IMR-90 (cell line): ENCODE data around the gene TEX13A. TPM values are rescaled to one million over a fixed set of nuclear protein-coding genes. Genes with fewer than 3 reads are reported as not detected.

Source experiments
- ATAC-seq: fragments of 200-7000 bp; cut with Tn5 transposase; 2 replicates; pipeline ENCODE4 v1.9.1; 2020; ENCODE audit warnings: low read depth, mild to moderate bottlenecking, moderate library complexity
- BruUV-seq: library from RNA; stranded (reverse); fragments of 400-500 nt; replicated peaks from 2 replicates; lab custom pipeline; 2021; lab: Mats Ljungman, UMichigan
- CTCF ChIA-PET: fragments of 300-600 bp; formaldehyde crosslinking; extraction: SDS; loops from one replicate; lab custom pipeline; 2021; ENCODE audit warnings: antibody characterized with exemption; lab: Yijun Ruan, JAX
- POLR2A ChIA-PET: fragments of 300-600 bp; sonication (Branson Sonifier 250); formaldehyde crosslinking; loops from one replicate; lab custom pipeline; 2022; ENCODE audit warnings: antibody characterized with exemption; ENCODE audit not compliant: unreplicated experiment; lab: Charles Lee
- DNase-seq: peaks from one replicate; pipeline ENCODE4 v3.0.0; 2013
- H2AFZ ChIP-seq: replicated peaks from 2 replicates; pipeline ENCODE3; 2013; ENCODE audit warnings: low read length, mild to moderate bottlenecking; ENCODE audit not compliant: poor library complexity
- H2AK5ac ChIP-seq: 2 replicates; pipeline ENCODE4 v1.6.1; 2013; ENCODE audit warnings: low read depth, low read length, inconsistent platforms
- H2AK9ac ChIP-seq: replicated peaks from 2 replicates; pipeline ENCODE3; 2013; ENCODE audit warnings: mild to moderate bottlenecking, low read depth, low read length, moderate library complexity; ENCODE audit not compliant: poor library complexity
- H2BK120ac ChIP-seq: 2 replicates; pipeline ENCODE4 v1.6.1; 2013; ENCODE audit warnings: low read depth, low read length, inconsistent platforms
- H2BK15ac ChIP-seq: 3 replicates; pipeline ENCODE4 v1.6.1; 2013; ENCODE audit warnings: low read depth, low read length, inconsistent platforms
- H2BK20ac ChIP-seq: 2 replicates; pipeline ENCODE4 v1.6.1; 2013; ENCODE audit warnings: low read depth, mild to moderate bottlenecking, inconsistent platforms, low read length, moderate library complexity
- H2BK5ac ChIP-seq: 2 replicates; pipeline ENCODE4 v1.6.1; 2013; ENCODE audit warnings: mild to moderate bottlenecking, low read depth, low read length, inconsistent platforms; ENCODE audit not compliant: poor library complexity, severe bottlenecking
- H3K14ac ChIP-seq: replicated peaks from 2 replicates; pipeline ENCODE4 v1.6.1; 2013; ENCODE audit warnings: low read depth, low read length, inconsistent platforms
- H3K18ac ChIP-seq: 2 replicates; pipeline ENCODE4 v1.6.1; 2013; ENCODE audit warnings: low read depth, low read length, control low read depth
- H3K23ac ChIP-seq: 2 replicates; pipeline ENCODE4 v1.6.1; 2013; ENCODE audit warnings: low read depth, low read length, inconsistent platforms
- H3K27ac ChIP-seq: 2 replicates; pipeline ENCODE4 v1.5.1; 2013; ENCODE audit warnings: mild to moderate bottlenecking, control low read depth, low read length; ENCODE audit not compliant: insufficient read depth
- H3K27me3 ChIP-seq: 2 replicates; pipeline ENCODE4 v1.6.1; 2013; ENCODE audit warnings: low read length; ENCODE audit not compliant: control insufficient read depth, insufficient read depth
- H3K36me3 ChIP-seq: 2 replicates; pipeline ENCODE4 v1.6.1; 2013; ENCODE audit warnings: low read length, mixed read lengths; ENCODE audit not compliant: control insufficient read depth, insufficient read depth
- H3K4ac ChIP-seq: 2 replicates; pipeline ENCODE4 v1.6.1; 2013; ENCODE audit warnings: low read depth, low read length, inconsistent platforms
- H3K4me1 ChIP-seq: 2 replicates; pipeline ENCODE4 v1.6.1; 2013; ENCODE audit warnings: low read length, mixed read lengths; ENCODE audit not compliant: control insufficient read depth, insufficient read depth
- H3K4me2 ChIP-seq: 2 replicates; pipeline ENCODE4 v1.6.1; 2013; ENCODE audit warnings: low read depth, mild to moderate bottlenecking, control low read depth, low read length, moderate library complexity
- H3K4me3 ChIP-seq: 2 replicates; pipeline ENCODE4 v1.5.1; 2013; ENCODE audit warnings: low read depth, mild to moderate bottlenecking, control low read depth, low read length, moderate library complexity; ENCODE audit not compliant: insufficient read depth
- H3K56ac ChIP-seq: 2 replicates; pipeline ENCODE4 v1.6.1; 2013; ENCODE audit warnings: low read length, inconsistent platforms; ENCODE audit not compliant: insufficient read depth; ENCODE audit errors: extremely low read depth
- H3K79me1 ChIP-seq, 2 experiments: 2 replicates each; pipeline ENCODE4 v1.6.1; 2013; ENCODE audit warnings: low read length in 2 of 2, inconsistent platforms in 1 of 2, low read depth in 1 of 2
- H3K9ac ChIP-seq: 2 replicates; pipeline ENCODE4 v1.6.1; 2013; ENCODE audit warnings: low read depth, low read length, control low read depth
- H3K9me1 ChIP-seq: 2 replicates; pipeline ENCODE4 v1.6.1; 2013; ENCODE audit warnings: low read length, inconsistent platforms; ENCODE audit not compliant: insufficient read depth
- H3K9me3 ChIP-seq: 2 replicates; pipeline ENCODE4 v1.6.1; 2013; ENCODE audit warnings: low read length; ENCODE audit not compliant: control insufficient read depth, insufficient read depth
- H4K20me1 ChIP-seq: 2 replicates; pipeline ENCODE4 v1.6.1; 2013; ENCODE audit warnings: low read length, inconsistent platforms; ENCODE audit not compliant: insufficient read depth
- H4K5ac ChIP-seq: 2 replicates; pipeline ENCODE4 v1.6.1; 2013; ENCODE audit warnings: mild to moderate bottlenecking, low read depth, low read length, control low read depth
- H4K8ac ChIP-seq, 2 experiments: 2 replicates each; pipeline ENCODE4 v1.6.1; 2013; ENCODE audit warnings: low read depth in 2 of 2, low read length in 2 of 2, control low read depth in 1 of 2, inconsistent platforms in 1 of 2
- H4K91ac ChIP-seq: 2 replicates; pipeline ENCODE4 v1.6.1; 2013; ENCODE audit warnings: low read depth, low read length, inconsistent platforms; ENCODE audit not compliant: insufficient read depth
- BHLHE40 ChIP-seq: fragments of 150-350 bp; IDR thresholded peaks from 2 replicates; pipeline ENCODE4 v1.6.1; 2016; ENCODE audit warnings: mild to moderate bottlenecking, low read depth, low read length
- FOS ChIP-seq: fragments of 150-350 bp; IDR thresholded peaks from 2 replicates; pipeline ENCODE4 v1.6.1; 2016; ENCODE audit warnings: low read depth, low read length
- MAFK ChIP-seq: IDR thresholded peaks from 2 replicates; pipeline ENCODE4 v1.6.1; 2012; ENCODE audit warnings: low read depth, low read length, improper control_type of control experiment
- MXI1 ChIP-seq: IDR thresholded peaks from 2 replicates; pipeline ENCODE4 v1.6.1; 2012; ENCODE audit warnings: low read depth, mild to moderate bottlenecking, low read length, moderate library complexity, borderline replicate concordance
- NFE2L2 ChIP-seq: fragments of 150-350 bp; IDR thresholded peaks from 2 replicates; pipeline ENCODE4 v1.6.1; 2016; ENCODE audit warnings: low read depth, mild to moderate bottlenecking, low read length
- POLR2A ChIP-seq: IDR thresholded peaks from 2 replicates; pipeline ENCODE4 v1.6.1; 2012; ENCODE audit warnings: mild to moderate bottlenecking, low read depth, low read length
- RAD21 ChIP-seq: IDR thresholded peaks from 2 replicates; pipeline ENCODE4 v1.6.1; 2012; ENCODE audit warnings: low read length, improper control_type of control experiment
- WGBS, 2 experiments: methylation state at CpG; one replicate each; pipeline versions ENCODE4 v1.1.5 to v1.1.7; 2013; ENCODE audit warnings: missing lambda C conversion rate in 2 of 2; ENCODE audit not compliant: insufficient read length in 1 of 2; ENCODE audit errors: extremely low coverage in 2 of 2; 5-methylcytosine and 5-hydroxymethylcytosine counted together
- dilution Hi-C: fragments of 300-500 bp; cut with HindIII; formaldehyde crosslinking; loops from one replicate; pipeline ENCODE4 v1.14.3; 2018; ENCODE audit warnings: low sequenced_read_pairs; ENCODE audit not compliant: unreplicated experiment
- in situ Hi-C: fragments of 300-500 bp; cut with MboI; formaldehyde crosslinking; loops from 3 replicates; pipeline ENCODE4 v1.14.3; 2019; ENCODE audit warnings: low sequenced_read_pairs, inconsistent platforms, mixed read lengths
- intact Hi-C: fragments of 100-400 bp; cut with micrococcal nuclease; formaldehyde crosslinking; loops from 2 replicates; pipeline ENCODE4 v1.10.0; 2022
- polyA plus RNA-seq, 3 experiments: library from polyadenylated mRNA; depleted of rRNA; stranded (reverse); fragments of >200 nt; gene quantifications; 2 replicates each; pipeline ENCODE4 v1.2.3, GENCODE V29; 2012; ENCODE audit warnings: low replicate concordance in 1 of 3
- total RNA-seq: library from RNA; depleted of rRNA; stranded (reverse); fragments of >200 nt; gene quantifications from 2 replicates; pipeline ENCODE4 v1.2.3, GENCODE V29; 2012
- TF ChIP-seq, protein P1 (sequence below): conservative IDR thresholded peaks from 2 replicates; pipeline ENCODE4 v1.5.1; 2012; ENCODE audit warnings: mild to moderate bottlenecking, low read depth, low read length, improper control_type of control experiment
- TF ChIP-seq, protein P2 (sequence below): fragments of 150-350 bp; IDR thresholded peaks from 2 replicates; pipeline ENCODE4 v1.6.1; 2016; ENCODE audit warnings: low read depth, mild to moderate bottlenecking, low read length, moderate library complexity, borderline replicate concordance
- TF ChIP-seq, protein P3 (sequence below): fragments of 150-350 bp; IDR thresholded peaks from 2 replicates; pipeline ENCODE4 v1.6.1; 2017; ENCODE audit warnings: mild to moderate bottlenecking, antibody characterized with exemption, low read length, low read depth

The TEX13A gene
- total and polyA plus RNA-seq, 2 of the 4 experiments (the other 2 are of a cell fraction) = not detected

DNA sequence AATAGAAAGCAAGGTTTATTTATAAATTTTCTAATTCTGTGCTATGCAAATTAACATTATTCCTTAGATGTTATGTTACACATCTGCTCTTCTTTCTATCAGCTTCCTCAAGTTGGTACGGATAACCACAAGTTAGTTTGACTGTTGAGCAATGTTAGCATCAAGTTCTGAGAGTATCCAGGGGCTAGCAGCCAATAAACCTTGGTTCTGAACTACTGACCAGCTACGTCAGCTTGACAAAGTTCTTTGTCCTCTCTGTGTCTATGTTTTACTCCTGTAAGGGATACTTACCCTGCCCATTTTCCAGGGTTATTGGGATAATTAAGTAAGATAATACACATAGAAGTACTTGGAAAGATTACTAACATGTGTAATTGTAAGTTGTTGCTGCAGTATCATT is 8.1 kb upstream of the TEX13A start:
- Histone ChIP-seq H2BK20ac (no peak overlapping the region), H2AK9ac (no peak overlapping the region), H3K79me1 (no peaks in the 10 kb centered on the region), H4K91ac (no peak overlapping the region), H2BK120ac (no peak overlapping the region), H3K27ac (no peak overlapping the region), H3K9ac (no peak overlapping the region), H3K27me3 (no peaks in the 10 kb centered on the region), H3K4me1 (no peaks in the 10 kb centered on the region), H4K5ac (no peak overlapping the region), H2BK5ac (no peak overlapping the region), H3K4me3 (no peak overlapping the region), H2AFZ (no peak overlapping the region), H3K56ac (no peak overlapping the region), H3K14ac (no peak overlapping the region), H3K9me3 (no peaks in the 10 kb centered on the region), H3K36me3 (no peaks in the 10 kb centered on the region), H2BK15ac (no peak overlapping the region), H3K23ac (no peak overlapping the region), H3K9me1 (no peaks in the 10 kb centered on the region), H2AK5ac (no peak overlapping the region), H4K8ac (no peak overlapping the region), H4K20me1 (no peaks in the 10 kb centered on the region), H3K4ac (no peak overlapping the region), H3K4me2 (no peak overlapping the region), H3K18ac (no peak overlapping the region)
- ATAC-seq (no peak), DNase-seq (no peak)
- dilution Hi-C loops = no loop called here
- intact Hi-C loops = no loop called here
- no TSS peak for BruUV-seq
- in situ Hi-C loops = no loop called here
- ChIA-PET POLR2A (no interaction called here), CTCF (interaction anchor here (1.3 kb wide), 1 partner anchor 38 kb away, joined by 5 read pairs; no protein-coding TSS in a partner anchor)
- TF ChIP-seq BHLHE40 = no peak
- TF ChIP-seq MAFK = no peak
- TF ChIP-seq, protein P1, sequence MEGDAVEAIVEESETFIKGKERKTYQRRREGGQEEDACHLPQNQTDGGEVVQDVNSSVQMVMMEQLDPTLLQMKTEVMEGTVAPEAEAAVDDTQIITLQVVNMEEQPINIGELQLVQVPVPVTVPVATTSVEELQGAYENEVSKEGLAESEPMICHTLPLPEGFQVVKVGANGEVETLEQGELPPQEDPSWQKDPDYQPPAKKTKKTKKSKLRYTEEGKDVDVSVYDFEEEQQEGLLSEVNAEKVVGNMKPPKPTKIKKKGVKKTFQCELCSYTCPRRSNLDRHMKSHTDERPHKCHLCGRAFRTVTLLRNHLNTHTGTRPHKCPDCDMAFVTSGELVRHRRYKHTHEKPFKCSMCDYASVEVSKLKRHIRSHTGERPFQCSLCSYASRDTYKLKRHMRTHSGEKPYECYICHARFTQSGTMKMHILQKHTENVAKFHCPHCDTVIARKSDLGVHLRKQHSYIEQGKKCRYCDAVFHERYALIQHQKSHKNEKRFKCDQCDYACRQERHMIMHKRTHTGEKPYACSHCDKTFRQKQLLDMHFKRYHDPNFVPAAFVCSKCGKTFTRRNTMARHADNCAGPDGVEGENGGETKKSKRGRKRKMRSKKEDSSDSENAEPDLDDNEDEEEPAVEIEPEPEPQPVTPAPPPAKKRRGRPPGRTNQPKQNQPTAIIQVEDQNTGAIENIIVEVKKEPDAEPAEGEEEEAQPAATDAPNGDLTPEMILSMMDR = no peak
- no peak for TF ChIP-seq NFE2L2
- TF ChIP-seq, protein P2, sequence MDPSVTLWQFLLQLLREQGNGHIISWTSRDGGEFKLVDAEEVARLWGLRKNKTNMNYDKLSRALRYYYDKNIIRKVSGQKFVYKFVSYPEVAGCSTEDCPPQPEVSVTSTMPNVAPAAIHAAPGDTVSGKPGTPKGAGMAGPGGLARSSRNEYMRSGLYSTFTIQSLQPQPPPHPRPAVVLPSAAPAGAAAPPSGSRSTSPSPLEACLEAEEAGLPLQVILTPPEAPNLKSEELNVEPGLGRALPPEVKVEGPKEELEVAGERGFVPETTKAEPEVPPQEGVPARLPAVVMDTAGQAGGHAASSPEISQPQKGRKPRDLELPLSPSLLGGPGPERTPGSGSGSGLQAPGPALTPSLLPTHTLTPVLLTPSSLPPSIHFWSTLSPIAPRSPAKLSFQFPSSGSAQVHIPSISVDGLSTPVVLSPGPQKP = no peak
- TF ChIP-seq, protein P3, sequence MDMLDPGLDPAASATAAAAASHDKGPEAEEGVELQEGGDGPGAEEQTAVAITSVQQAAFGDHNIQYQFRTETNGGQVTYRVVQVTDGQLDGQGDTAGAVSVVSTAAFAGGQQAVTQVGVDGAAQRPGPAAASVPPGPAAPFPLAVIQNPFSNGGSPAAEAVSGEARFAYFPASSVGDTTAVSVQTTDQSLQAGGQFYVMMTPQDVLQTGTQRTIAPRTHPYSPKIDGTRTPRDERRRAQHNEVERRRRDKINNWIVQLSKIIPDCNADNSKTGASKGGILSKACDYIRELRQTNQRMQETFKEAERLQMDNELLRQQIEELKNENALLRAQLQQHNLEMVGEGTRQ = no peak
- TF ChIP-seq MXI1 = no peak
- no peak for TF ChIP-seq RAD21
- no peak for TF ChIP-seq POLR2A
- TF ChIP-seq FOS = no peak
- WGBS, 2 experiments = no CpG with 5 or more reads among the region's 2 CpGs
